Spleen (tissue), 11 donors: ENCODE results near the gene PAPLN. TPM values are rescaled to one million over a fixed set of nuclear protein-coding genes. Genes with fewer than 3 reads are reported as not detected.

ENCODE experiments used
- DNase-seq: peaks from one replicate; pipeline ENCODE4 v3.0.0-alpha.2; 2020
- H3K27ac ChIP-seq, 8 donors: fragments of 200-600 bp; sonication (generic) in 7 of 8; 1 replicate in 4 of 8; 2 replicates in 4 of 8; pipeline versions ENCODE4 v1.5.0 to v1.8.0; 2016 to 2021; ENCODE audit warnings: inconsistent platforms in 4 of 8, mild to moderate bottlenecking in 4 of 8, moderate library complexity in 1 of 8
- H3K27me3 ChIP-seq, 7 donors: fragments of 200-600 bp; sonication (generic) in 6 of 7; replicated peaks in 1 of 7; 1 replicate in 4 of 7; 2 replicates in 3 of 7; pipeline versions ENCODE4 v1.5.0 to v1.8.0; 2016 to 2021; ENCODE audit warnings: inconsistent platforms in 3 of 7, mild to moderate bottlenecking in 1 of 7
- H3K36me3 ChIP-seq, 6 donors: fragments of 200-600 bp; sonication (generic) in 5 of 6; 1 replicate in 4 of 6; 2 replicates in 2 of 6; pipeline versions ENCODE4 v1.5.0 to v1.8.0; 2016 to 2021; ENCODE audit warnings: inconsistent platforms in 2 of 6
- H3K4me1 ChIP-seq, 6 donors: fragments of 200-600 bp; sonication (generic) in 5 of 6; 1 replicate in 3 of 6; 2 replicates in 3 of 6; pipeline versions ENCODE4 v1.5.0 to v1.8.0; 2016 to 2021; ENCODE audit warnings: inconsistent platforms in 3 of 6
- H3K4me3 ChIP-seq, 8 donors: fragments of 200-600 bp; sonication (generic) in 7 of 8; 1 replicate in 4 of 8; 2 replicates in 4 of 8; pipeline versions ENCODE4 v1.5.0 to v1.8.0; 2016 to 2021; ENCODE audit warnings: inconsistent platforms in 4 of 8, mild to moderate bottlenecking in 4 of 8, moderate library complexity in 2 of 8
- H3K9me3 ChIP-seq, 8 donors: fragments of 200-600 bp; sonication (generic) in 7 of 8; 1 replicate in 4 of 8; 2 replicates in 4 of 8; pipeline versions ENCODE4 v1.5.0 to v1.8.0; 2016 to 2021; ENCODE audit warnings: inconsistent platforms in 4 of 8
- CTCF ChIP-seq, 11 experiments: fragments of 200-600 bp in 7 of 11; fragments of 450-650 bp in 4 of 11; sonication (generic) in 4 of 11; IDR thresholded peaks in 8 of 11; conservative IDR thresholded peaks in 3 of 11; 1 replicate in 7 of 11; 2 replicates in 4 of 11; pipeline versions ENCODE4 v1.4.0 to v1.8.0; 2016 to 2021; ENCODE audit warnings: antibody characterized with exemption in 11 of 11, inconsistent platforms in 4 of 11, mild to moderate bottlenecking in 1 of 11
- POLR2A ChIP-seq, 3 donors: fragments of 450-650 bp; IDR thresholded peaks; one replicate each; pipeline ENCODE4 v1.5.1; 2017; ENCODE audit warnings: antibody characterized with exemption in 3 of 3, mild to moderate bottlenecking in 1 of 3
- POLR2AphosphoS5 ChIP-seq, 3 donors: sonication (generic); formaldehyde crosslinking; IDR thresholded peaks; one replicate each; pipeline ENCODE4 v1.5.1; 2017; ENCODE audit warnings: antibody characterized with exemption in 3 of 3
- whole genome bisulfite sequencing, 5 donors: extraction: QIAGEN DNeasy Blood & Tissue Kit in 3 of 5; methylation state at CpG; one replicate each; pipeline versions ENCODE4 v1.1.5 to v1.1.7; 2013 to 2018; 5-methylcytosine and 5-hydroxymethylcytosine counted together
- intact Hi-C: fragments of 100-400 bp; cut with DNase I; formaldehyde crosslinking; loops from one replicate; pipeline ENCODE4 v1.15.0; 2023; ENCODE audit warnings: low total_unique reads
- polyA plus RNA-seq, 3 donors: library from polyadenylated mRNA; stranded (reverse); fragments of 200-250 nt; gene quantifications; one replicate each; pipeline ENCODE4 v1.2.1, GENCODE V29; 2013
- total RNA-seq, 7 donors: library from RNA; depleted of rRNA in 3 of 7; stranded (reverse); fragments of >200 nt in 3 of 7; fragmentation: NEBNext Ultra II Directional in 4 of 7; extraction: Animal tissue kit (Norgen Biotek cat#: 25700) in 4 of 7; gene quantifications; one replicate each; pipeline versions ENCODE4 v1.1.0 to v1.2.1, GENCODE V29; 2016 to 2021
- donor health status: healthy with polysubstance abuse.
- donor health status: DM: no; HTN: no; CAD: no; lungs with moderate emphysema.
- donor health status: DM: no; HTN: no; CAD: no.
- donor health status: Bipolar disorder and iron deficiency.
- donor health status: healthy.
- donor health status: DM: no; HTN: no; CAD: no.
- donor health status: DM: yes; HTN: yes; CAD: no.

PAPLN gene
- total and polyA plus RNA-seq, 10 donors, result 20.3 to 57.2 (median 42.0) TPM

DNA sequence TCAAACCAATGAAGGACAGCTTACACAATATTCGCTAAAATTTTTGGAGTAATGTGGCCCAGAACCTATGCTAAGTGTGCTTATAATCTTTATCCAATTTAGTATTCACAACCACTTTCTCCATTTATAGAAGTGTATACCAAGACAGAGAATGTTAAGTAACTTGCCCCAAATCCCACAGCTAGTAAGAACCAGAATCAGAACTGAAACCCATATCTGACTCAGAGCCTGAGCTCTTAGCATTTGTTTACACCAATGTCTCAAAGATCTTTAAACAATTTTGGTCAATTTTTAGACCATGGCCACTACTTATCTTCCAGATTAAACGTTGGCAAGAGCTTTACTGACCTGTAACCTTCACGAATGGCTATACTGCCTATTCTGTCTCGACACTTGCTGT, 53.0 kb downstream of the PAPLN start:
- Histone ChIP-seq H3K4me3 (no peak overlapping the region), H3K27ac (peak overlapping the region in 1 of 8 donors; percentile 12), H3K9me3 (no peaks in the 10 kb centered on the region), H3K27me3 (no peaks in the 10 kb centered on the region), H3K36me3 (peaks cover under 1 to 94% (median 48%) of the 10 kb centered on the region in 6 donors), H3K4me1 (peaks cover 0 to 11% (median 0%) of the 10 kb centered on the region in 6 donors)
- WGBS, 5 donors, result 72 to 82% (median 77%) methylated on average over 4 of the region's 4 CpGs
- intact Hi-C loops, result no loop called here
- TF ChIP-seq POLR2AphosphoS5 (IDR thresholded peaks at IDR 0.05), result no peak
- TF ChIP-seq CTCF (IDR thresholded peaks at IDR 0.05 in 8 of 11, conservative IDR thresholded peaks at IDR 0.05 in 3 of 11), result no peak
- TF ChIP-seq POLR2A (IDR thresholded peaks at IDR 0.05), result no peak
- DNase-seq, result no peak

DNA sequence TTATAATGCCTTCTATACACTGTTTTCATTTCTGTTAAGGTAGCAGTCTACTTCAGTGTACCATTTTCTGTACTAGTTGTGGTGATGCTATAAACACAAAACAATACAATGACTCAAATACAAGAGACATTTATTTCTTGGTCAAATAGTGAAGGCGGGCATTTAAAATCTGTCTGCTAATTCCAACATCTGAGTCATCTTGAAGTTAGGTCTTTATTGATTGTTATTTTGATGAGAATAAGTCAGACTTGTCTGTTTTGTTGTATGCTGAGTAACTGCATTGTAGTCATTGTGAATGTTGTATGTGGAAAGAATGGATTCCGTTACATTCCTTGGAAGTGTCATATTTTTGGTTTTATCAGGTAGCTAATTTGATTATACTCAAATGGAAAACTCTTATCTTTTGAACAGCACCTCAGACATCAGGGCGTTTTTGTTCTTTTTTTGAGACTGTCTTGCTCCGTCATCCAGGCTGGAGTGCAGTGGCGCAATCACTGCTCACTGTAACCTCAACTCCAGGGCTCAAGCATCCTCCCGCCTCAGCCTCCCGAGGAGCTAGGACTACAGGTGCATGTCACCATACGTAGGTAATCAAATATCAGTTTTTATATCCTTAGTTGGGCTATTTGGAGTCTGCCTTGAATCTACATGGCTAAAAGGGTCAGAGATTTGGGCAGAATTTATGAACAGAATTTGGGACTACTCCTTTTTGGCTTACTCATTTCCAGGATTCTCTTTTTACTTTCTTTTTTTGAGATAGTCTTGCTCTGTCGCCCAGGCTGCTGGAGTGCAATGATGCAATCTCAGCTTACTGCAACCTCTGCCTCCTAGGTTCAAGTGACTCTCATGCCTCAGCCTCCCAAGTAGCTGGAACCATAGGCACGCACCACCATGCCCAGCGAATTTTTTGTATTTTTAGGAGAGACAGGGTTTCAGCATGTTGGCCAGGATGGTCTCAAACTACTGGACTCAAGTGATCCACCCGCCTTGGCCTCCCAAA, 56.8 kb downstream of the PAPLN start:
- intact Hi-C loops, result no loop called here
- no peaks in the 10 kb centered on the region for H3K9me3 ChIP-seq
- no peak overlapping the region for H3K27ac ChIP-seq
- H3K27me3 ChIP-seq, result no peaks in the 10 kb centered on the region
- H3K4me3 ChIP-seq, result no peak overlapping the region
- peak in 1 of 3 donors; percentile 9 for TF ChIP-seq POLR2AphosphoS5 (IDR thresholded peaks at IDR 0.05)
- TF ChIP-seq POLR2A (IDR thresholded peaks at IDR 0.05), result no peak
- no peak for TF ChIP-seq CTCF (IDR thresholded peaks at IDR 0.05 in 8 of 11, conservative IDR thresholded peaks at IDR 0.05 in 3 of 11)
- H3K36me3 ChIP-seq, result peaks cover 0 to 88% (median 31%) of the 10 kb centered on the region in 6 donors
- DNase-seq, result no peak
- 87 to 94% (median 90%) methylated on average over 12 of the region's 12 CpGs for WGBS, 5 donors
- peaks cover 0 to 13% (median 0%) of the 10 kb centered on the region in 6 donors for H3K4me1 ChIP-seq

GRCh38 chr14:73295198-73295796, 58.0 kb downstream of the PAPLN start:
- H3K27me3 ChIP-seq, result no peaks in the 10 kb centered on the region
- H3K9me3 ChIP-seq, result no peaks in the 10 kb centered on the region
- no peak overlapping the region for H3K27ac ChIP-seq
- peaks cover 0 to 83% (median 31%) of the 10 kb centered on the region in 6 donors for H3K36me3 ChIP-seq
- intact Hi-C loops, result loop anchor here (5.0 kb wide), 1 partner anchor 172 kb away; no protein-coding TSS in a partner anchor
- TF ChIP-seq POLR2A (IDR thresholded peaks at IDR 0.05) (no peak), CTCF (IDR thresholded peaks at IDR 0.05 in 8 of 11, conservative IDR thresholded peaks at IDR 0.05 in 3 of 11) (peak; percentile 27 to 80 (median 71))
- WGBS, 5 donors, result 58 to 90% (median 72%) methylated on average over 1 of the region's 1 CpG
- H3K4me3 ChIP-seq, result no peak overlapping the region
- DNase-seq, result no peak
- H3K4me1 ChIP-seq, result peaks cover 0 to 4% (median 0%) of the 10 kb centered on the region in 6 donors

GRCh38 chr14:73305499-73305898, 68.2 kb downstream of the PAPLN start:
- no peaks in the 10 kb centered on the region for H3K9me3 ChIP-seq
- H3K4me1 ChIP-seq, result peaks cover 0 to 34% (median 12%) of the 10 kb centered on the region in 6 donors
- intact Hi-C loops, result no loop called here
- no peak overlapping the region for H3K4me3 ChIP-seq
- H3K27me3 ChIP-seq, result no peaks in the 10 kb centered on the region
- WGBS, 5 donors, result 65 to 84% (median 67%) methylated on average over 3 of the region's 3 CpGs
- peaks cover 0 to 24% (median 0%) of the 10 kb centered on the region in 6 donors for H3K36me3 ChIP-seq
- DNase-seq, result no peak
- TF ChIP-seq CTCF (IDR thresholded peaks at IDR 0.05 in 8 of 11, conservative IDR thresholded peaks at IDR 0.05 in 3 of 11), result no peak
- no peak for TF ChIP-seq POLR2A (IDR thresholded peaks at IDR 0.05)
- no peak for TF ChIP-seq POLR2AphosphoS5 (IDR thresholded peaks at IDR 0.05)
- no peak overlapping the region for H3K27ac ChIP-seq
